SHP77 (cell line): Measurements from ENCODE around the gene VASH2.
"Not testable (repeated sequence)": the region's sequence is repeated elsewhere in the genome, so short reads cannot be mapped to it uniquely, and the experiment has no call there.

Experiments used
- DNase-seq, 2 experiments: peaks; one replicate each; lab custom pipeline; 2025; lab: John Stamatoyannopoulos, UW

The VASH2 gene

GRCh38 chr1:212981571-212982328 lies 31.4 kb downstream of the VASH2 start:
- peak in 1 of 2 experiments; percentile 33 for DNase-seq

GRCh38 chr1:212982430-212983152 lies 32.2 kb downstream of the VASH2 start:
- peak in 1 of 2 experiments; percentile 6 for DNase-seq

GRCh38 chr1:212983482-212983881 lies 33.1 kb downstream of the VASH2 start:
- no peak for DNase-seq

- no peak for DNase-seq
Measured at GRCh38 chr1:212984522-212985291, 34.4 kb downstream of the VASH2 start.

GRCh38 chr1:212986551-212986950 lies 36.2 kb downstream of the VASH2 start:
- no peak for DNase-seq

GRCh38 chr1:212987702-212988322 lies 37.5 kb downstream of the VASH2 start:
- no peak for DNase-seq

GRCh38 chr1:212990276-212990675 lies 39.9 kb downstream of the VASH2 start:
- DNase-seq = no peak

GRCh38 chr1:212993960-212994359 lies 43.6 kb downstream of the VASH2 start:
- not testable (repeated sequence) for DNase-seq

GRCh38 chr1:212994926-212995325 lies 44.6 kb downstream of the VASH2 start:
- DNase-seq = no peak

- DNase-seq = no peak
Measured at GRCh38 chr1:213003256-213003655, 52.9 kb downstream of the VASH2 start.

GRCh38 chr1:213008564-213008963 lies 58.2 kb downstream of the VASH2 start:
- no peak for DNase-seq

GRCh38 chr1:213014642-213015041 lies 64.3 kb downstream of the VASH2 start:
- DNase-seq = no peak

GRCh38 chr1:213015099-213016050 lies 65.0 kb downstream of the VASH2 start, which contains the start of gene ANGEL2:
Gene ANGEL2, minus strand, starts transcription at chr1:213015867. Its CDS starts 196 bp downstream, at chr1:213015671.
- peak; percentile 90 to 96 for DNase-seq

- DNase-seq = no peak
Measured at GRCh38 chr1:213017447-213018273, 67.3 kb downstream of the VASH2 start.

- DNase-seq = no peak
Measured at GRCh38 chr1:213019450-213019849, 69.1 kb downstream of the VASH2 start.

GRCh38 chr1:213020016-213020415 lies 69.7 kb downstream of the VASH2 start:
- no peak for DNase-seq

- not testable (repeated sequence) for DNase-seq
Measured at GRCh38 chr1:213027024-213027423, 76.7 kb downstream of the VASH2 start.

GRCh38 chr1:213032651-213033050 lies 82.3 kb downstream of the VASH2 start:
- DNase-seq = no peak

- DNase-seq = no peak
Measured at GRCh38 chr1:213034713-213035112, 84.4 kb downstream of the VASH2 start.

- DNase-seq = no peak
Measured at GRCh38 chr1:213035573-213035972, 85.2 kb downstream of the VASH2 start.
